GM19395 (cell line): ENCODE data around the gene TMC1.
"Not testable (repeated sequence)": the region's sequence is repeated elsewhere in the genome, so short reads cannot be mapped to it uniquely, and the experiment has no call there.

ENCODE experiments used
- ATAC-seq: cut with Tn5 transposase; IDR thresholded peaks from one replicate; pipeline ENCODE4 v1.9.1; 2021; ENCODE audit warnings: mild to moderate bottlenecking, moderate library complexity; ENCODE audit not compliant: unreplicated experiment

TMC1 gene

GRCh38 chr9:72749276-72749675 is 227.9 kb downstream of the TMC1 start:
- no peak for ATAC-seq

GRCh38 chr9:72751541-72751940 is 230.1 kb downstream of the TMC1 start:
- no peak for ATAC-seq

DNA sequence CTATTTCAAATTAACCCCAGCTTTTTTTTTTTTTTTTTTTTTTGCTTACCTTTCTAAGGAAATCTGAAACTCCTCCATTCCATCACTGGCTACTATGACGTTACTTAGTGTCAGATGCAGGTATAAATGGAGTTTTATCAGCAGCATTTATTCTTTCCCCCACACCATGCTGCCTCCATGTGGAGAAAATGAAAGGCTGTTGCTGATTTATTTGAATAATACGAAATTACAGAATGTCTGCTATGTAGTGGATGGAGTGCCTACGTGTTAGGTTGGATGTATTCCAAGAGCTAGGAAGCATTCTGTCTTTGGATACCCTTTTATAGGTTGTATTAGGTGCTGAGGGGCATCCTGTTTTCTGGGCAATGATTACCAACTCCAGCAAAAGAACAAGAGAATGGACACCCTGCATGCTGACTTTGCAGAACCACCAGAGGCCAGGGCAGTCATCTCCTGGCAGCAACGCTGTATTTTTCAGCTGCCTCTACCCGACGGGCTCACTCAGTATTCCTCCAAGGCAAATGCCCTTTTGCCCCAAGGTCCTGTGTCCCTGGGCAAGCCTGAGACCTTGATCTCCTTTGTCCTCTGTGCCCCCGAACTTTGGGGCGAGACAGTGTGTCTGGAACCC is 232.0 kb downstream of the TMC1 start:
- ATAC-seq = no peak

DNA sequence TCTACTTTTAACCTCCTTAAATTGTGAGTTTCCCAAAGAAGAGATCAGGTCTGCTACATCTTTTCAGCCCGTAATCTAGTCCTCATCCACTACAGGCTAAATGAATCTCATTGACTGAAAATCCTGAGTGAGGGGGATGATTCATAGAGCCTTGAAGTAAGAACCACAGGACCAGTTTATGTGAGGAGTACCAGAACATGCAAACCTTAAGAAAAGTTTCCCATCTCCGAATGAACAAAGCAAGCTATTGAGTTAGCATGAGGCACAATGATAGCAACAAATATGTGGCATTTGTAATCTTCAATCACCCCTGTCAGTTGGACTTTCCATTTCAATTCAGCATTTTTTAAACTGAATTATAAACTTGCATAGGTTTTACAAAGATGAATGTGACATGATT is 234.4 kb downstream of the TMC1 start:
- no peak for ATAC-seq

GRCh38 chr9:72758944-72759343 is 237.5 kb downstream of the TMC1 start:
- ATAC-seq = no peak

DNA sequence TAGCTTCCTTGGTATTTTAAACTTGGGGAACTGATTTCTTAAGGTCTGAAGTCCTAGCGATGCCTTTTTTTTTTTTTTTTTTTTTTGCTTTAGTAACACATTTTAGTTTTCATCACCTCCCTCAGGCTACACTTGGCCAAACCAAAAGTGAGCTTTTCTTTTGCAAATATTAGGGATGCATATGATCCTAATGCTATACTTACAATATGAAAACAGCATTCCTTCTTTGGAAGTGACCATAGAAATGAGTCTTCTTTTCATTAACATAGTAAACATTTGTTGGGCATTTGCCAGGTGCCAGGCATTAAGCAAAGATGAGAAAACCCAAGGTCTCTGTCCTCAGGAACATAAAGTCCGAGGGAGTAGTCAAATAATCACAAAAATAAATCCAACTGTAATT is 241.6 kb downstream of the TMC1 start:
- ATAC-seq = no peak

DNA sequence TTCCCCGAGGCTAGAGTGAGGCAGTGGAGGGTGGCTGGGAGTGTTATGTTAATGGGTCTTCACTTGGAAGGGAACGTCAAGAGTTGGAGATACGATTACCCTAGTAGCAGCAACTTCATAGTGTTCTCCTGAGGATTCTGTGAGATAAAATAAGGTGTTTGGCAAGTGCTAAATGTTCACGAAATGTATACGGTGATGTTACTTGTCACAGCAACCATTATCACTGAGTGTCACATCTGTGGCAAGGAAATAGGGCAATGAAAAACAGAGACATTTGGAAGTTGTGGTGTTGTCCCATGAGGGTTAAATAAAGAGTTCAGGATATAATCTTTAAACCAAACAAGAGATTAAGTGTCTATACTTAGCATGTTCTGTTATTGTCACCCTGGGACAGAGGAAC is 248.1 kb downstream of the TMC1 start:
- no peak for ATAC-seq

GRCh38 chr9:72772661-72773060 is 251.3 kb downstream of the TMC1 start:
- no peak for ATAC-seq

- peak; percentile 67 for ATAC-seq
These were observed 252.2 kb downstream of the TMC1 start for GRCh38 chr9:72773570-72773969.

DNA sequence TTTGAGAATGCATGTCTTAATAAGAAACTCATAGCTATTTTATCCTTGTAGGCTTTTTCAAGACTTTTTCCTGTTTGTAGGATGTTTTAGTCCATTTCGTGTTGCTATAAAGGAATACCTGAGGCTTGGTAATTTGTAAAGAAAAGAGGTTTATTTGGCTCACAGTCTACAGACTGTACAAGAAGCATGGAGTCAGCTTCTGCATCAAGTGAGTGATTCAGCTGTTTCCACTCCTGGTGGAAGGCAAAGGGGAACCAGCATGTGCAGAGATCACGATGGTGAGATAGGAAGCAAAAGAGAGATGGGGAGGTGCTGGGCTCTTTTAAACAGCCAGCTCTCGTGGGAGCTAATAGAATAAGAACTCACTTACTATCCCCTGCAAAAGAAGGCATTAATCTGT is 254.2 kb downstream of the TMC1 start:
- ATAC-seq = no peak

DNA sequence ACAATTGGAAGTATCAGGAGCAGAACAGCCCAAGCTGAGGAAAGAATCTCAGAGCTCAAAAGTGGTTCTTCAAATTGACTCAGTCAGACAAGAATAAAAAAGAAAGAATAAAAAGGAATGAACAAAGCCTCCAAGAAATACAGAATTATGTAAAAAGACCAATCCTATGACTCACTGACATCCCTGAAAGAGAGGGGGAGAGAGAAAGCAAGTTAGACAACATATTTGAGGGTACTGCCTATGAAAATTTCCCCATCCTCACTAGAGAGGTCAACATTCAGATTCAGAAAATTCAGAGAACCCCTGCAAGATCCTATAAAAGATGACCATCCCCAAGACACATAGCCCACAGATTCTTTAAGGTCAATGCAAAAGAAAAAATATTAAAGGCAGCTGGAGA is 258.2 kb downstream of the TMC1 start:
- no peak for ATAC-seq

DNA sequence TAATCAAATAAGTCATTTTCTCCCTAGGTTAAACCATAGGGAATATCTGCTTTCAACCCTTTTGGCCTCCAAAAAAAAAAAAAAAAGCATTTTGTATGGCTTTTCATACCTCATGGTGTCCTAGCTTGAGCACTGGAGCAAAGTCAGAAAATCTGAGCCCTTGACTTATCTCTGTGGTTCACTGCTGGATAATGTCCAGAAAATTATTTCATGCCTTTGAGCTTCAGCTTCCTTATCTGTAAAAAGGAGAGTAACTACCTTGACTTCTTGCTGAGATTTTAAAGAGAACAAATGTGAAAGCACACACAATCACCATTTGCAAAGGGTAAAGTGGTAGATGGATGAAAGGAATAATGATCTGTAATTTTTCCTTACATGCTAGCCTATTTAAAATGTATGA is 265.5 kb downstream of the TMC1 start:
- ATAC-seq = no peak

GRCh38 chr9:72788966-72789735 is 267.7 kb downstream of the TMC1 start:
- no peak for ATAC-seq

- ATAC-seq = no peak
These were observed 268.5 kb downstream of the TMC1 start for GRCh38 chr9:72789885-72790284.

GRCh38 chr9:72790989-72791388 is 269.6 kb downstream of the TMC1 start:
- ATAC-seq = no peak

- ATAC-seq = no peak
These were observed 270.0 kb downstream of the TMC1 start for GRCh38 chr9:72791436-72791835.

DNA sequence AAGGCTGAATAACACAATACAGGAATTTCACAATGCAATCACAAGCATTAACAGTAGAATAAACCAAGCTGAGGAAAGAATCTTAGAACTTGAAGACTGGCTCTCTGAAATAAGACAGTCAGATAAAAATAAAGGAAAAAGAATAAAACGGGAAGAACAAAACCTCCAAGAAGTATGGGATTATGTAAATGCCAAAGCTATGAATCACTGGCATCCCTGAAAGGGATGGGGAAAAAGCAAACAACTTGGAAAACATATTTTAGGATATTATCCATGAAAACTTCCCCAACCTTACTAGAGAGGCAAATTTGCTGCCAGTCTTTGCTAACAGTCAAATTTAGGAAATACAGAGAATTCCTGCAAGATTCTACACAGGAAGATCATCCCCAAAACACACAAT is 273.5 kb downstream of the TMC1 start:
- ATAC-seq = no peak

DNA sequence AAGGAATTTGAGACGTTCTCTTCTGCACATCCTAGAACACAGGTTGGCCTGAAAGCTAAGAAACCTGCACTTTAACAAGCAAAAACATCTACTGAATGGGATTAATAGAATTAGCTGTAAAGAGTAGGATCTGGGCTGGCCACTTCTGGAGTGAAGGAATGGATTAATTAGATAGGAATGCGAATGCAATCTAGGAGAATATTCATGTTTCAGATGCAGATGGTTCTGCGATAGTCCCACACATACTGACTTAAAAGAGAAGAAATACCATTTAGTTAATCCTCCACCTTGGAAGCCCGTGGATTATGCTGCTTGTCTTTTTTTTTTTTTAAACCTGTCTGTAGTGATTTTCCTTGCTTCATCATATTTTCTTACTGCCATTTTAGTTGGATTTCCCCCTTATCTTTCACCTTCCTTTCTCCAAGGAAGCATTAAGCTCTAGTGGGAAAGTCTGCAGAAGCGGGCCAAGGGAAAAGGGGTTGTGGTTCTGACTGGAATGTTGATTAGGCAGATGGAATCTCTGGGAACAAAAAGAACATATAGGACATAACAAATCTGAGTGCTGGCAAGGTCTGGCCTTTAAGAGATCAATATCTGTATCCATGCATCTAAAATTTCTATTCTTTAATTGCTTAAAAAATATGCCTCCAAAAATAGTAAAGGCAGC is 279.1 kb downstream of the TMC1 start:
- no peak for ATAC-seq

DNA sequence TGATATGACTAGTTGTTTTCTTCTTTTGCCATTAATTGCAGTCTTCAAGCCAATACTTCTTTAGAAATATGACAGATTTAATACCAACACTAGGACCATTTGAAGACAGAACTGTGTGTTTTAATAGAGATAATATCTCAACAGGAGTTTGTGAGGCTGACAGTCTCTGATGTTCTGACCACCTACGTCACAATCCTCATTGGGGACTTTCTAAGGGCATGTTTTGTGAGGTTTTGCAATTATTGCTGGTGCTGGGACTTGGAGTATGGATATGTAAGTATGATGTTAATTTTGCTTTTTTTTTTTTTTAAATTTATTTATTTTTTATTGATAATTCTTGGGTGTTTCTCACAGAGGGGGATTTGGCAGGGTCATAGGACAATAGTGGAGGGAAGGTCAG is 283.8 kb downstream of the TMC1 start:
- ATAC-seq = no peak

DNA sequence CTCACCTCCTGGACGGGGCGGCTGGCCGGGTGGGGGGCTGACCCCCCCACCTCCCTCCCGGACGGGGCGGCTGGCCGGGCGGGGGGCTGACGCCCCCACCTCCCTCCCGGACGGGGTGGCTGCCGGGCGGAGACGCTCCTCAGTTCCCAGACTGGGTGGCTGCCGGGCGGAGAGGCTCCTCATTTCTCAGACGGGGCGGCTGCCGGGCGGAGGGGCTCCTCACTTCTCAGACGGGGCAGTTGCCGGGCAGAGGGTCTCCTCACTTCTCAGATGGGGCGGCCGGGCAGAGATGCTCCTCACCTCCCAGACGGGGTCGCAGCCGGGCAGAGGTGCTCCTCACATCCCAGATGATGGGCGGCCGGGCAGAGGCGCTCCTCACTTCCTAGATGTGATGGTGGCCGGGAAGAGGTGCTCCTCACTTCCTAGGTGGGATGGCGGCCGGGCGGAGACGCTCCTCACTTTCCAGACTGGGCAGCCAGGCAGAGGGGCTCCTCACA is 285.0 kb downstream of the TMC1 start:
- ATAC-seq = not testable (repeated sequence)

- ATAC-seq = no peak
These were observed 286.5 kb downstream of the TMC1 start for GRCh38 chr9:72807765-72808445.

- no peak for ATAC-seq
These were observed 287.0 kb downstream of the TMC1 start for GRCh38 chr9:72808446-72808768.
